GM18517 (cell line): Measurements from ENCODE around the gene PCGF1.

Experiments
- ATAC-seq: cut with Tn5 transposase; IDR thresholded peaks from one replicate; pipeline ENCODE4 v1.9.1; 2021; ENCODE audit warnings: mild to moderate bottlenecking, moderate library complexity; ENCODE audit not compliant: unreplicated experiment

Gene PCGF1

DNA sequence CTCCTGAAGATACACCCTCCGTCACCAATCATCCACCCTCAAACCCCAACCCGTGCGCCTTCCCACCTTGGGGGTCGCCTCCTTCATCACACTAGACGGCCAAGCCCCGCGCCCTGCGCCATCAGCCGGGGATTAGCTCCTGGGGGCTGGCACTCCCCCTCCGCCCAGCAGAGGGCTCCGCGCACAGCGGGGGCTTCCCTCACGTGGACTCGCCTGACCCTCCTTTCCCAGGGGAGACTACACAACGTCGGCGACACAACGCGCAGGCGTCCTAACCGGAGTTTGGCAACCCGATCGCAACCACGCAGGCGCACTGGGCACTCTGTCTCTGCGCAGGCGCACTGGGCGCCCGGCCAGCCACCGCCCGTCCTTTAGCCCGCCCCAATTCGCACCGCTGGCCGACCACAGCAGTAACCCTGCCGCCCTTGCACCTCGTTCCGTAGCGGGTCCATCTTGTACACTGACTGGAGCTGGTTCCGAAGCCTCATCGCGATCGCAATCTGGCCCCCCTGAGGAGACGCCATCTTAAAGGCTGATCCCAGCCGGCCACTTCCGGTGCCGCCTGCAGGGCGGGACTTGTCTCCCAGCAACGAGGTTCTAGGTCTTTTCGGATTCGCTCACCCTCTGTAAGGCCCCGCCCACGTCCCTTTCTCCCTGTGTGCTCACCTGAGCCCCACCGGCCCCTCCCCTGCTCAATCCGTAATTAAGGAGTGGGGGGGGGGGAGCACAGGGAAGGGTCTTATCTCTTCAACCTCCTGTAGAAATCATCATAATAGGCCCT, at the start of gene PCGF1:
Gene PCGF1 (minus strand): TSS at position 551 of the 781 bp plus-strand sequence. CDS start 27 bp downstream, at position 524.
- peak; percentile 89 for ATAC-seq

DNA sequence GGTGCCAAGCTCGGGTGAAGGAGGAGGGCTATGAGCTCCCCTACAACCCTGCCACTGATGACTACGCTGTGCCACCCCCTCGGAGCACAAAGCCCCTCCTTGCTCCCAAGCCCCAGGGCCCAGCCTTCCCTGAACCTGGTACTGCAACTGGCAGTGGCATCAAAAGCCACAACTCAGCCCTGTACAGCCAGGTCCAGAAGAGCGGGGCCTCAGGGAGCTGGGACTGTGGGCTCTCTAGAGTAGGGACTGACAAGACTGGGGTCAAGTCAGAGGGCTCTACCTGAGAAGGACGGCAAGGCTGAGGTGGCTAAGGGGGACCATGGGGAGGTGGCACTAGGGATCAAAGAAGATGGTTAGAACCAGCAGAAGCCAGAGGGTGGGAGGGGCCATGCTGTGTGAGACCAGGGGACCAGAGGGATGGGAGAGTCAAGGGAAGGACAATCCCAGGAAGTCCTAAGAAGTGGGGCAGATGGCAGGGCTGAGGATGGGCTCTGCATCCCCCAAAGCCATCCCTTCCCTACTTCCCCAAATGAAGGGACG, 49.4 kb upstream of the PCGF1 start:
- no peak for ATAC-seq

GRCh38 chr2:74556159-74556558, 48.7 kb upstream of the PCGF1 start:
- ATAC-seq, result no peak

DNA sequence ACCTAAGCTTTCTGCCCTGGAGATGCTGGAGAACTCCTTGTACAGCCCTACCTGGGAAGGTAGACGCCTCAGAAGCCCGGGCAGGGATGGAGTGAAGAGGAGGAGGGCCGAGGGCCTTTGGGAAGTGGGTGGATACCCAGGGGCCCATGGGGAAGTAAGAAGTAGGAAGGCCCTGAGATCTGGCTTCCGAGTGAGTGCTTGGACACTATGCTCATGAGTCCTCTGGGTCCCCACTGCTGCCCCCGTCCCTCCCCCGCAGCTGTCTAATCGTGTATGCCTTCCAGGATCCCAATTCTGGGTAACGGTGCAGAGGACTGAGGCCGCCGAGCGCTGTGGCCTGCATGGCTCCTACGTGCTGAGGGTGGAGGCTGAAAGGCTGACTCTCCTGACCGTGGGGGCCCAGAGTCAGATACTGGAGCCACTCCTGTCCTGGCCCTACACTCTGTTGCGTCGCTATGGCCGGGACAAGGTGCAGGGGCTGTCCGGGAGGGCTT, 48.2 kb upstream of the PCGF1 start:
- ATAC-seq, result no peak

DNA sequence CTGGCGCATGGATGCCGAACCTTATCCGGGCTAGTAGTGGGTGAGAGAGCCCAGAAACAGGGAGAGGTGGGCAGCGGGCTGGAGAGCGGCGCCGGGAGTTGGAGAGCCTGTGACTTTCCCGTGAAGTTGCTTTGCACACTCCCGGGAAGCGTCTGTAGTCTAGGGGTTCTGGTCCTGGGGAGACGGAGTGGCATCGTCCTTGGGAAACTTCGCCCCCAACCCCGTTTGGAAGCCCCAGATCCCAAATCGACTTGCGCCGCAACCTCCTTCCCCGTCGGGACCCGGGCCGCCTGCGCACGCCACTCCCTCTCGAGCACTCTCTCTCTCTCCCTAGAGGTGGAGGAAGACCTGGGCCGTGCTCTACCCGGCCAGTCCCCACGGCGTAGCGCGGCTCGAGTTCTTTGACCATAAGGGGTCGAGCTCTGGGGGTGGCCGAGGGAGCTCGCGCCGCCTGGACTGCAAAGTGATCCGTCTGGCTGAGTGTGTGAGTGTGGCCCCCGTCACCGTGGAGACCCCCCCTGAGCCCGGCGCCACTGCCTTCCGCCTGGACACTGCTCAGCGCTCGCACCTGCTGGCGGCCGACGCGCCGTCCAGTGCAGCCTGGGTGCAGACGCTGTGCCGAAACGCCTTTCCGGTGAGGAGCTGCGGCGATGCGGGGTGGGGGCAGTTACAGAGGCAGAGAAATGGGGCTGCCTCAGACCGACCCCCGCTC, 47.5 kb upstream of the PCGF1 start:
- peak; percentile 38 for ATAC-seq

GRCh38 chr2:74553892-74554819, 46.7 kb upstream of the PCGF1 start, which contains the start of the genes DOK1 and LOXL3:
DOK1 (plus strand) TSS chr2:74554720; CDS start chr2:74554755, 35 bp downstream.
LOXL3 (minus strand) TSS chr2:74553942; CDS start chr2:74552634, 1,308 bp downstream.
- peak; percentile 55 for ATAC-seq

DNA sequence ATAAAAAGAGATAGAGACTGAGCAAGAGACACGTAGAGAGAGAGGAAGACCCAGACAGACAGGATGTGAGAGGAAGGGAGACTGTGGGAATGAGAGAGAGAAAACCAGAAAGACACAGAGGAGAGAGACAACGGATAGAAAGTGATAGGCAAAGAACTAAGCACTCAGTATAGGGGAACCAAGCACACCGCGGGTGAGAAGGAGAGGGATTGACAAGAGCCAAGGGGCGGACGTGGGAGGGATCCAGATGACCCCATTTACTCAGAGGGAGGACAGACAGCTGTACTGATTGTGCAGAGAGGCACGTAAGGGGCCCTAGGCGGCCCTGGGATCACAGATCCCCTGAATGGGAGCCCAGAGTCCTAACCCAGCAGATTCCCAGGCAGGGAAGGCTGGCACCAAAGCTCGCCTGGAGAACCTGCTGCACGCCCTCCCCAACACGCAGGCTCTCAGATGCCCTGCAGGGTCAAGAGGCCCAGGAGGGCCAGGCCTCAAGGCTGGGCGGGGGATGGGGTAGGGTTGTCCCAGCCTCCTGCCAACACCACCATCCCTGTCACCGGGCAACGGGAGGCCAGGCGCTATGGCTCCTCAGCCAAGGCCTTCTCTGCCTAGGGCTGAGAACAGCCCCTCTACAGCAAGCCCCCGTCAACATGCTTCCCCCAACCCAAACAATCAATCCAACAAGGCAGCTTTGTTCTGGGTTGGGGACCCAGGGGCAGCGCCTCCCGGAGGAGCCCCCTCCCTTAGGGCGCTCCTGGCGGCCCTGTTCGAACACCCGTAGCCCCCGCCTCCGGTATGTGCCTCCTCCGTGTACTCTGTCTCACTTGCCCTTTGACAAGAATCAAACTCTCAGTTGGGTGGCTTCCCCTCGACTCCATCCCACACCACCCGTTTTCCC, 45.7 kb upstream of the PCGF1 start:
- ATAC-seq, result no peak

GRCh38 chr2:74551942-74552913, 44.7 kb upstream of the PCGF1 start:
- ATAC-seq, result no peak

DNA sequence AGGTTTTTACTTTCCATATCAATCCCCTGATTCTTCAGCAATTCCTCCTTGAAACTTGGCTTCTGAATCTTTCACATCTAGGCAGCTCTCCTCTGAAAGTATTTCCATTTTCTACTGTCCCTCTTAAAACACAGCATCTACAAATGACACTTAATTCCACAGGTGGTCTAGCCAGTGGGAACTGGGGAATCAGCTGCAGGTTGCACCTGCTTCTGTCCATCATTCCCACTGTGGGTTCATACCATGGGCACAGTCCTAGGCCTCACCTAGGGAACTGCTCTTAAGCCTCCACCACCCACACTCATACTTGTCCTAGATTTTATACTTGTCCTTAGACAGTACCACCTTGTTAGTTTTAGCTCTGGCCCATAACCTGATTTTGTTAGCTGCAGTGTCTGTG, 44.0 kb upstream of the PCGF1 start:
- no peak for ATAC-seq

GRCh38 chr2:74550231-74550630, 42.7 kb upstream of the PCGF1 start:
- ATAC-seq, result no peak

DNA sequence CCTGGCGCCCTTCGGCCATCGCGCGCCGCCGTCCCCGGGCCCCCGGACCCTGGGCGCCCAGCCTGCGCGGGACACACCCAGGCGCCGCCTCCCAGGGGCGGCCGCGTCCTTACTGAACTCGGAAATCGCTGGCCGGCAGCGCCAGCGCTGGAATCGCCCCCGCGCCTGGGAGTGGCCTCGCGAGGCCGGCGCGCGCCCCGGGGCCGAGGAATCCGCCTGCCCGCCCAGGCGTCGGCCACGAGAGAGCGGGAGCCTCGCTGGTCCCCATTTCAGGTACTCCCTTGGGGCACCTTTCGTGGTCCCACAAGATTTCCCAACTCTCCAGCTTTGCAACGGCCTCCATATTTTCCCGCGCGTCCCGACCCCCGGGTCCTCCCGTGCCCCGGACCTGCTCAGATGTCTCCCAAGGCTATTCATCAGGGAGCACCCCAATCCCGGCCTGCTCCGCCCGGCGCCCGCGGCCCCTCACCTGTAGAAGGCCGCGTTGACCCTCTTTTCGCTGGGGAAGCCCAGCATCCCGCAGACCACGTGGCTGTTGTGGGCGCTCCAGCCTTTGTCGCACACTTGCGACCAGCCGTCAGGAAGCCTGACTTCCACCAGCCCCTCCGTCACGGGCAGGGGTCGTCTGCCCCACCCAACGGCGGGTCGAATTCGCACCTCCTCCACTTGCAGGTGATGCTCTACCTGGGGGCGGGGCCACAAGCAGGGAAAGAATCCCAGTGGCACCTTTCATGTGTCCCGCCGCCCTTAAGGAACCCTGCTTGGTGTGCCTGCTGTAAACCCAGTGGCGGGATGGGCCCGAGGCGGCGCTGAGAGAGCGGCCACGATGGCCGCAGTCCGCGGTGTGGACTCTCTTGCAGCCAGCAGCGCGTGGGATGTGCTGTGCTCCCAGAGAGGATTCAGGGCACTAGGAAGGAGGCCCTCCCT, 41.7 kb upstream of the PCGF1 start:
- no peak for ATAC-seq

DNA sequence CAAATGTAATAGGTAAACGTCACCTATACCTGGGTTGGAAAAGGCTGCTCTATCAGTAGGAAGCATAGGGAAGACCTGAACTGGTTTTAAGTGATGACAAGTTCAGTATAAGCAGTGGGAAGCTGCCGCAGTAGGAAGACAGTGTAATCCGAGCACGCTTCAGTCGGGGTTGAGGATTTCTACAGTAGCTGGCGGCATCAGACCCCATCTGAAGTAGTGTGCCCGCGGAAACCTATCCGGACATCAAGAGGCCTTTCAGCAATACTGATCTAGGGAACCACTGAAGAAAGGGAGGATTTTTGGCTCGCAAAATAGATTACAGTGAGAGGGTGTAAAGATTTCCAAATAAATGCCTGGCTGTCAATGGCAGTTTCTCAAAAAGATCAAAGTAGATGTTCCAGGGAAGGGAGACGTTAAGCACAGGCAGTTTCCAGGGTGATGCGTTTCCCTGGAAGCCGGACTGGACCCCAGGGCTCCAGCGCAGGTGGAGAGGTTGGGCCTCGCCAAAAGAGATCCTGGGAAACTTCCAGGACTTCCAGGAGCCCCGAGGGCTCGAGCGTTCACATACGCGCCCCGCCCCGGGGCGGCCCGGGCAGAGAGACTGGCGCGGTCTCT, 40.9 kb upstream of the PCGF1 start:
- no peak for ATAC-seq

DNA sequence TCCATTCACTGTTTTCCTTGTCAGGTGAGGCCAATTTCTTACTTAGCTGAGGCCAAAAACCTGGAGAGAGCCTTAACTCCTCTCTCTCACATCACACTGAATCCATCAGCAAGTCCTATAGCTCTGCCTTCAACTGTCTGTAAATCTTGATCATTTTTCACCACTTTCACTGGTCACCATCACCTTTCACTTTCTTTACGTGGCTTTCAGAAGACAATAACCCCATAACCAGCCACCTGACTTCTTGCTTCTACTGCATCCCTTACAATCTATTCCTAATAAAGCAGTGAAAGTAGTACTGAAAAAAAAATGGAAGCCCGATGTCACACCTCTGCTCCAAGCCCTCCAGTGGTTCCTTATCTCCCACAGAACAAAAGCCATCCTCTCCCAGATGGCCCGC, 38.5 kb upstream of the PCGF1 start:
- no peak for ATAC-seq

GRCh38 chr2:74544634-74545033, 37.1 kb upstream of the PCGF1 start:
- no peak for ATAC-seq

DNA sequence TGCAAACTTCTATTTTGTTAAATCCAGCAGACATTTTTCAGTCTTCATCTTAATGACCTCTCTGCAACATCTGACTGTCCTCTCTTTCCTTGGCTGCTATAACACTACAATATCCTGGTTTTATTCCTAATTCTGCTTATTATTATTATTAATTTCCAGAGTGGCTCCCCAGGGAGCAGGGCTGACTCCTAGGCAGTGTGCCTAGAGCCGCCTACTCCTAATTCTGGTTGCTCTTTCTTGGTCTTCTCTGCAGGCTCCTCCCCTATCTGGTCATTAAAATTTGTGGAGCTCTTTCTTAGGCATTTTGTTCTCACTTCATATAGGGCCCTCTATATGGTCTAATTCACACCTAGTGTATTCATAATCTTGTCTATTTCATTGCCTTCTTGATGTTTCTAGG, 35.5 kb upstream of the PCGF1 start:
- no peak for ATAC-seq

GRCh38 chr2:74540291-74540690, 32.8 kb upstream of the PCGF1 start:
- no peak for ATAC-seq

- no peak for ATAC-seq
These were observed 31.4 kb upstream of the PCGF1 start for GRCh38 chr2:74538881-74539339.
